OCI-LY7 (cell line): ENCODE results near the gene KCTD5. TPM values are rescaled to one million over a fixed set of nuclear protein-coding genes. Genes with fewer than 3 reads are reported as not detected.

Source experiments
- BruUV-seq: library from RNA; stranded (reverse); fragments of 400-500 nt; replicated peaks from 2 replicates; lab custom pipeline; 2021; lab: Mats Ljungman, UMichigan
- CTCF ChIA-PET: fragments of 300-600 bp; sonication (Branson Sonifier 250); formaldehyde crosslinking; loops from one replicate; lab custom pipeline; 2022; ENCODE audit warnings: antibody characterized with exemption; ENCODE audit not compliant: unreplicated experiment; lab: Charles Lee
- POLR2A ChIA-PET: fragments of 300-600 bp; sonication (Branson Sonifier 250); formaldehyde crosslinking; loops from one replicate; lab custom pipeline; 2022; ENCODE audit warnings: antibody characterized with exemption; lab: Charles Lee
- DNase-seq: peaks from one replicate; pipeline ENCODE4 v3.0.0-alpha.2; 2015; ENCODE audit warnings: low spot score
- H2AFZ ChIP-seq: fragments of 200-600 bp; sonication (generic), shearing (Covaris generic); 2 replicates; pipeline ENCODE4 v1.6.1; 2014; ENCODE audit warnings: mild to moderate bottlenecking, antibody characterized with exemption, low read length, moderate library complexity
- H3K27ac ChIP-seq: fragments of 200-600 bp; sonication (generic); 2 replicates; pipeline ENCODE4 v1.5.1; 2014; ENCODE audit warnings: mixed run types, low read depth, mild to moderate bottlenecking, moderate library complexity, low read length, inconsistent platforms; ENCODE audit not compliant: poor library complexity, severe bottlenecking
- H3K36me3 ChIP-seq: fragments of 200-600 bp; sonication (generic); 2 replicates; pipeline ENCODE4 v1.6.1; 2014; ENCODE audit warnings: mild to moderate bottlenecking, antibody characterized with exemption, low read length, moderate library complexity, mixed read lengths; ENCODE audit not compliant: insufficient read depth
- H3K4me1 ChIP-seq: fragments of 200-600 bp; sonication (generic); 2 replicates; pipeline ENCODE4 v1.5.1; 2014; ENCODE audit warnings: mild to moderate bottlenecking, low read length; ENCODE audit not compliant: insufficient read depth, poor library complexity, severe bottlenecking
- H3K4me2 ChIP-seq: fragments of 200-600 bp; sonication (generic); 2 replicates; pipeline ENCODE4 v1.6.1; 2014; ENCODE audit warnings: mild to moderate bottlenecking, low read length
- H3K4me3 ChIP-seq: fragments of 200-600 bp; sonication (generic); 2 replicates; pipeline ENCODE4 v1.5.1; 2014; ENCODE audit warnings: mild to moderate bottlenecking, low read depth, low read length; ENCODE audit not compliant: poor library complexity, severe bottlenecking
- H3K79me2 ChIP-seq: fragments of 200-600 bp; sonication (generic); 2 replicates; pipeline ENCODE4 v1.6.1; 2016; ENCODE audit warnings: low read depth, mild to moderate bottlenecking, low read length, moderate library complexity, mixed read lengths; ENCODE audit not compliant: insufficient read depth
- H3K9me2 ChIP-seq: fragments of 200-600 bp; sonication (generic); 2 replicates; pipeline ENCODE4 v1.6.1; 2016; ENCODE audit warnings: mild to moderate bottlenecking, low read length, mixed read lengths; ENCODE audit not compliant: insufficient read depth
- H3K9me3 ChIP-seq: fragments of 200-600 bp; sonication (generic); 2 replicates; pipeline ENCODE4 v1.6.1; 2014; ENCODE audit warnings: mild to moderate bottlenecking, mixed run types, low read length, mixed read lengths
- H4K20me1 ChIP-seq: fragments of 200-600 bp; sonication (generic); 2 replicates; pipeline ENCODE4 v1.6.1; 2014; ENCODE audit warnings: mild to moderate bottlenecking, antibody characterized with exemption, low read length, moderate library complexity, mixed read lengths; ENCODE audit not compliant: insufficient read depth
- EZH2phosphoT487 ChIP-seq: fragments of 200-600 bp; sonication (generic); IDR thresholded peaks from 2 replicates; pipeline ENCODE4 v1.6.1; 2018; ENCODE audit warnings: low read depth, borderline replicate concordance, mild to moderate bottlenecking, mixed run types, antibody characterized with exemption, low read length, moderate library complexity, mixed read lengths
- intact Hi-C: fragments of 100-400 bp; cut with micrococcal nuclease; formaldehyde crosslinking; loops from one replicate; pipeline ENCODE4 v1.10.0; 2022; ENCODE audit not compliant: unreplicated experiment
- total RNA-seq, 2 experiments: library from RNA; depleted of rRNA in 1 of 2; stranded (reverse); fragments of >200 nt in 1 of 2; shearing (Covaris generic) in 1 of 2; gene quantifications; 2 replicates each; pipeline ENCODE4 v1.2.3, GENCODE V29; 2014 to 2022
- TF ChIP-seq, protein P1 (sequence below): fragments of 200-600 bp; sonication (generic); conservative IDR thresholded peaks from 2 replicates; pipeline ENCODE4 v1.5.1; 2014; ENCODE audit warnings: mild to moderate bottlenecking, antibody characterized with exemption, low read length, moderate library complexity, mixed read lengths

KCTD5 gene
- total RNA-seq, 2 experiments from 2014 or later: 25.8 to 34.6 TPM

DNA sequence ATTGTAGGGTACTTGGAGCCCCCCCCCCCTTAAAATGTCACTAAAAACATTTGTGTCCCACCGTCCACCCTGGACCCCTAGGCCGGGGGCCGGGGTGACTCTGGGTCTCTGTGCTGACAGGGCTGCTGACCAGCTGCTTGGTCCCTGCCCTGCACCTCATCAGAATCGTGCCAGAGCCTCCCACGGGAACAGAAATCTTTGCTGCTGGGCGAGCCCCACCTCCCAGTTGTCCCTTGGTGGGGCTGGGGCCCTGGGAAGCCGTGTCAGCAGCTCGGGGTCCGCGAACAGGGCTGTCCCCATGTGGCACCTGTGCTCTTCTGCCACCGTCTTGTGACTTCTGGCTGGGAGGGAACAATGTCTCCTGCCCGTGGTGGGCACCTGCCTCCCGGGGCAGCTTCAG is 18.5 kb downstream of the KCTD5 start:
- H3K4me3 ChIP-seq: no peak overlapping the region
- no TSS peak for BruUV-seq
- ChIA-PET CTCF (no interaction called here), POLR2A (interaction anchor here (0.5 to 0.7 kb wide), 2 partner anchors 20 to 323 kb away, joined by 3 to 4 read pairs; no protein-coding TSS in a partner anchor)
- no peak overlapping the region for H3K4me2 ChIP-seq
- TF ChIP-seq EZH2phosphoT487: no peak
- TF ChIP-seq, protein P1, sequence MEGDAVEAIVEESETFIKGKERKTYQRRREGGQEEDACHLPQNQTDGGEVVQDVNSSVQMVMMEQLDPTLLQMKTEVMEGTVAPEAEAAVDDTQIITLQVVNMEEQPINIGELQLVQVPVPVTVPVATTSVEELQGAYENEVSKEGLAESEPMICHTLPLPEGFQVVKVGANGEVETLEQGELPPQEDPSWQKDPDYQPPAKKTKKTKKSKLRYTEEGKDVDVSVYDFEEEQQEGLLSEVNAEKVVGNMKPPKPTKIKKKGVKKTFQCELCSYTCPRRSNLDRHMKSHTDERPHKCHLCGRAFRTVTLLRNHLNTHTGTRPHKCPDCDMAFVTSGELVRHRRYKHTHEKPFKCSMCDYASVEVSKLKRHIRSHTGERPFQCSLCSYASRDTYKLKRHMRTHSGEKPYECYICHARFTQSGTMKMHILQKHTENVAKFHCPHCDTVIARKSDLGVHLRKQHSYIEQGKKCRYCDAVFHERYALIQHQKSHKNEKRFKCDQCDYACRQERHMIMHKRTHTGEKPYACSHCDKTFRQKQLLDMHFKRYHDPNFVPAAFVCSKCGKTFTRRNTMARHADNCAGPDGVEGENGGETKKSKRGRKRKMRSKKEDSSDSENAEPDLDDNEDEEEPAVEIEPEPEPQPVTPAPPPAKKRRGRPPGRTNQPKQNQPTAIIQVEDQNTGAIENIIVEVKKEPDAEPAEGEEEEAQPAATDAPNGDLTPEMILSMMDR: no peak
- no peaks in the 10 kb centered on the region for H3K79me2 ChIP-seq
- no peaks in the 10 kb centered on the region for H4K20me1 ChIP-seq
- no peaks in the 10 kb centered on the region for H3K4me1 ChIP-seq
- H3K36me3 ChIP-seq: peaks cover 30% of the 10 kb centered on the region
- intact Hi-C loops: no loop called here
- no peaks in the 10 kb centered on the region for H3K9me2 ChIP-seq
- no peak overlapping the region for H2AFZ ChIP-seq
- DNase-seq: no peak
- no peaks in the 10 kb centered on the region for H3K9me3 ChIP-seq
- H3K27ac ChIP-seq: no peak overlapping the region

DNA sequence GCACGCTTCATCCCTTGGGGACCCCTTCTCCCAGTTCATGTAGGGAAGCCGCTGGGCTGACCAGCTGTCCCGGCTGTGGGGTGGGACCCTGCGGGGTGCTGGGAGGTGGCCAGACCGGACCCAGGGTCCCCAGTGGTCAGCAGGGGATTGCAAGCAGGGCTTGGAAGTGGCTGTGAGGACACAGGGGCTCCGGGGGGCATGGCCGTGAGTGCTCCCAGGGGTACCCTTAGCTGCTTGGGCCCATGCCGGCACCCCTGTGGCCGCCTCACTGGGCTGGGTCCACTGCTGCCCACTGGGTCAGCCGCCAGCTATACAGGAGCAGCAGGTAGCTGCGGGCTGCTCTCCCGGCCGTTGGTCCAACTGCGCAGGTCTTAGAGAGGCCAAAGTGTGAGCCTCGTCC is 18.9 kb downstream of the KCTD5 start:
- H3K79me2 ChIP-seq: no peaks in the 10 kb centered on the region
- BruUV-seq: no TSS peak
- H4K20me1 ChIP-seq: no peaks in the 10 kb centered on the region
- DNase-seq: no peak
- no peak overlapping the region for H2AFZ ChIP-seq
- no peak for TF ChIP-seq EZH2phosphoT487
- TF ChIP-seq, protein P1: no peak
- H3K4me1 ChIP-seq: no peaks in the 10 kb centered on the region
- no peaks in the 10 kb centered on the region for H3K9me2 ChIP-seq
- H3K4me3 ChIP-seq: no peak overlapping the region
- CTCF ChIA-PET: no interaction called here
- no peak overlapping the region for H3K27ac ChIP-seq
- intact Hi-C loops: no loop called here
- peaks cover 30% of the 10 kb centered on the region for H3K36me3 ChIP-seq
- POLR2A ChIA-PET: no interaction called here
- H3K4me2 ChIP-seq: no peak overlapping the region
- H3K9me3 ChIP-seq: no peaks in the 10 kb centered on the region

DNA sequence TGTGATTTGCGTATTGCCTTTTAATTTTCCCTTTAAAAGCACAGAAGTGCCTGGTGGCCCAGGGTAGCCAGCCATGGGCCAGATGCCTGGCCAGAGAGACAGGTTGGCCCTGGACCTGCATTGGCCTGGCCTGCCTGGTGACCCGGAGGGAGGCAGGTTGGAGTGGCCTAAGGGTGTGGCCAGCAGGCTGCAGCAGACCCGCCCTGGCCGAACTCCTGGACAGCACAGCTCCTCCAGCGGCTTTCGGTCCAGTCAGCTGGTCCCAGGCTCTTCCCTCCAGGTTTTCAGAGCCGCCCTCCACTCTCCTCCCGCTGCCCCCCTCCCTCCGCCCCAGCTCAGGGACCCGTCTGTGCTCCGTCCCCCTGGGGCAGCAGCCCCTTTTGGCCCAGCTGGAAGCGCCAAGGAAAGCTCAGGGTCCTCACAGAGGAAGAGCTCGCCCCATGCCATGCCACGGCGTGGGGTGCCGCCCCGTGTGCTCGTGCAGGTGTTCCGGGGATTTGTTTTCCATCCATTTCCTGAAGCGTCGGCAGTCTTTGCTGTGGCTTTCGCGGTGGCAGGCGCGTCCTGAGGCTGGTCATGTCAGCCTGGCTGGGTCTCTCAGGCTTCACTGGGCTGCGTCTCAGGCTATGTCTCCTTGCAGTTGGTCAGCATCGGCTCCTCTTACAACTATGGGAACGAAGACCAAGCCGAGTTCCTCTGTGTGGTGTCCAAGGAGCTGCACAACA is 19.6 kb downstream of the KCTD5 start:
- CTCF ChIA-PET: no interaction called here
- TF ChIP-seq EZH2phosphoT487: no peak
- TF ChIP-seq, protein P1: no peak
- intact Hi-C loops: no loop called here

More for the DNA sequence above, 19.6 kb downstream of the KCTD5 start:
- Histone ChIP-seq H3K79me2 (no peaks in the 10 kb centered on the region), H3K36me3 (peaks cover 30% of the 10 kb centered on the region), H4K20me1 (no peaks in the 10 kb centered on the region), H3K4me1 (no peaks in the 10 kb centered on the region), H2AFZ (no peak overlapping the region), H3K4me3 (no peak overlapping the region), H3K9me2 (no peaks in the 10 kb centered on the region), H3K4me2 (no peak overlapping the region), H3K27ac (no peak overlapping the region), H3K9me3 (no peaks in the 10 kb centered on the region)
- BruUV-seq: no TSS peak
- POLR2A ChIA-PET: no interaction called here
- DNase-seq: no peak
